Sigmoid colon (tissue), 4 donors: ENCODE measurements around the gene ASB18.

ENCODE experiments used
- EP300 ChIP-seq, 4 donors: sonication (generic); formaldehyde crosslinking; IDR thresholded peaks; one replicate each; pipeline ENCODE4 v1.6.1; 2017; ENCODE audit warnings: antibody characterized with exemption in 4 of 4
- POLR2A ChIP-seq, 2 donors: fragments of 450-650 bp; IDR thresholded peaks; one replicate each; pipeline ENCODE4 v1.6.1; 2016; ENCODE audit warnings: antibody characterized with exemption in 2 of 2, mild to moderate bottlenecking in 2 of 2, moderate library complexity in 2 of 2
- TF ChIP-seq, protein P1 (sequence below), 4 experiments: fragments of 450-650 bp in 3 of 4; fragments of 200-600 bp in 1 of 4; IDR thresholded peaks; one replicate each; pipeline ENCODE4 v1.5.1; 2016 to 2019; ENCODE audit warnings: antibody characterized with exemption in 4 of 4, mild to moderate bottlenecking in 3 of 4, moderate library complexity in 2 of 4

DNA sequence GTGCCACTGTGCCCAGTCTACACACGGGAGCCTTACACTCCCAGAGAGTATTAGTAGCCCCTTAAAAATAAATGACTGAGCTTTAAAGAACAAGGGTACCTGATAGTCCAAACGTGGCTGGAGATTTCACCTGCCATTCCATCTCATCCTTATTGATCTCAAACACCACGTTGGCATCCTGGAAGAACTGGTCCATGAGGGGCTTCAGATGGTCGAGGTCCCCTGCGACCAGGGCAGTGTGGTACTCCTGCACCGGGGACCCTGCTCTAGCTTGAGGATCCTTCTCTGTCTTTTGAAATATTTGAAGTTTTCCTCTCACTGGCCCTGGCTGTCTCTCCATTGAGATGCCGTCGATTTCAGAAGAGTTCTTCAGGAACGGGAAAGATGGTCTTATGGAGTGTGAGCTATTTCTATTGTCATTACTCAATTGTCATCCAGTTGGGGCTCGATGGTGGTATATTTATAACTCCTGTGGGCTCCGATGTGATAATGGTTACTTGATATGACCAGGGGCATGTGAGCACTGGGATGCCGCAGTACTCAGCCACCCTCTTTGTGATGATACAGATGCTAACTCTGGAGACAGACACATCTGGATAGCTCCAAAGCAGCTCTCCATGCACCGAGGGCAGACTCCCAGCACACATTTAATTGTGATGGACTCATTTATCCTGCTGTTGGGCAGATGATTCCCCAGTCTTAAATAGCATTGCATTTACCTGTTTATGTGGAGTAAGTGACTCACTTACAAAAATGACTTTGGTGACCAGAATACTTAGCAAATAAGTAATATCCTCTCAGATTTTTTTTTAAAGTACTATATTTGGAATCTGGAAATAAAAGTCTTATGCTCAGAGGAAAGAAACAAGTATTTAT lies 22.8 kb downstream of the ASB18 start:
- TF ChIP-seq, protein P1, sequence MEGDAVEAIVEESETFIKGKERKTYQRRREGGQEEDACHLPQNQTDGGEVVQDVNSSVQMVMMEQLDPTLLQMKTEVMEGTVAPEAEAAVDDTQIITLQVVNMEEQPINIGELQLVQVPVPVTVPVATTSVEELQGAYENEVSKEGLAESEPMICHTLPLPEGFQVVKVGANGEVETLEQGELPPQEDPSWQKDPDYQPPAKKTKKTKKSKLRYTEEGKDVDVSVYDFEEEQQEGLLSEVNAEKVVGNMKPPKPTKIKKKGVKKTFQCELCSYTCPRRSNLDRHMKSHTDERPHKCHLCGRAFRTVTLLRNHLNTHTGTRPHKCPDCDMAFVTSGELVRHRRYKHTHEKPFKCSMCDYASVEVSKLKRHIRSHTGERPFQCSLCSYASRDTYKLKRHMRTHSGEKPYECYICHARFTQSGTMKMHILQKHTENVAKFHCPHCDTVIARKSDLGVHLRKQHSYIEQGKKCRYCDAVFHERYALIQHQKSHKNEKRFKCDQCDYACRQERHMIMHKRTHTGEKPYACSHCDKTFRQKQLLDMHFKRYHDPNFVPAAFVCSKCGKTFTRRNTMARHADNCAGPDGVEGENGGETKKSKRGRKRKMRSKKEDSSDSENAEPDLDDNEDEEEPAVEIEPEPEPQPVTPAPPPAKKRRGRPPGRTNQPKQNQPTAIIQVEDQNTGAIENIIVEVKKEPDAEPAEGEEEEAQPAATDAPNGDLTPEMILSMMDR (IDR thresholded peaks at IDR 0.05) = no peak
- TF ChIP-seq POLR2A (IDR thresholded peaks at IDR 0.05) = no peak
- no peak for TF ChIP-seq EP300 (IDR thresholded peaks at IDR 0.05)
